HG03520 (cell line): ENCODE measurements around the gene TRIM28.
A peak's percentile ranks its signal among the peaks of the same experiment; 100 is the strongest.
"Not testable (repeated sequence)": the region's sequence is repeated elsewhere in the genome, so short reads cannot be mapped to it uniquely, and the experiment has no call there.

Experiments used
- ATAC-seq: cut with Tn5 transposase; IDR thresholded peaks from one replicate; pipeline ENCODE4 v1.9.1; 2021; ENCODE audit warnings: mild to moderate bottlenecking, moderate library complexity; ENCODE audit not compliant: unreplicated experiment

Gene TRIM28

DNA sequence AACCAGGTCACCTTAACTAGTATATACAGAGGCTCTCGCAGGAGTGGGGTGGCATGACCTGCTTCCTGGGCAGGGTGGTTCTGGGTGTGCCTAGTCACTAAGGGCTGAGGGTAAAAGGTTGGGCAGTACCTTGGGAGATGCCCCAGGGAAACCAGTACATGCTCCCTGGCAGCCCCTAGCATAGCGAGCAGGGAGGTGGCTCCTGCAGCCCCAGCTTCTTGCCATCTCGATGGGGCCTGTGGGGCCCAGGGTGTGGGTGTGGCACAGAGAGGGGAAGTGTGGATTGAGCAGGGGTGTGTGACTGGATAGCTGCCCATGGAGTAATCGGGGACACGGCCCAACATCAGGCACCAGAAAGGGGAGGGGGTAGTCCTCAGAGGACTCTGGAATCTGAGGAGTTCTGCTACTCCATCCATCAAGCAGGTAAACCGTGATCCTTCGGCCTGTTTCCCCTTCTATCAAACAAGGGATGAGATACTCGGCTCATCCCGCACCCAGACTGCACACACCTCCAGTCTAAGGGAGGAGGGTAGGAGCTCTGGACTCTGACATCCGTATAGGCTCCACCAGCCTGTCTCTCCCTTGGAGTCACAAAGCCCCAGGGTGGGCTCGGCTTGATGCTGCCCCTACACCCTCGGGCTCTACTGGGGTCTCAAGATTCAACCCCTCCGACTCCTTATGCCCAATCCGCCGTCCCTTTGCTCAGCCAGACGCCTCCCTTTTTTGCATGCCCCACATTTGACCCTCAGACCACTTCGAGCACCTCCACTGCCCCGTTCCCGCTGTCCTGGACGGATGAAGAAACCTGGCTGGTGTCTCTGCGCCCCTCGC lies 25.4 kb upstream of the TRIM28 start:
- ATAC-seq = no peak

DNA sequence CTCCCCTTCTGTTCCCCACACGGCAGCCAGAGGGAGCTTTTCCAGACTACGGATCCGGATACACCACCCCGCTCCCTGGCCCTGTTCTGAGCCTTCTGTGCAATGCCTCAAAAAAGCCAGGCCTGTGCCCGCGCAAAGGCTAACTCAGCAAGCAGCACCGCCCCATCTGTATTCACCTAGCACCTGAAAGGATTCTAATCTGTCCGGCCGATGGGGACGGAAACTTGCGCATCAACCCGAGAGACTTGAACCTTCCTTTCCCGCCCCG lies 24.8 kb upstream of the TRIM28 start:
- ATAC-seq = no peak

DNA sequence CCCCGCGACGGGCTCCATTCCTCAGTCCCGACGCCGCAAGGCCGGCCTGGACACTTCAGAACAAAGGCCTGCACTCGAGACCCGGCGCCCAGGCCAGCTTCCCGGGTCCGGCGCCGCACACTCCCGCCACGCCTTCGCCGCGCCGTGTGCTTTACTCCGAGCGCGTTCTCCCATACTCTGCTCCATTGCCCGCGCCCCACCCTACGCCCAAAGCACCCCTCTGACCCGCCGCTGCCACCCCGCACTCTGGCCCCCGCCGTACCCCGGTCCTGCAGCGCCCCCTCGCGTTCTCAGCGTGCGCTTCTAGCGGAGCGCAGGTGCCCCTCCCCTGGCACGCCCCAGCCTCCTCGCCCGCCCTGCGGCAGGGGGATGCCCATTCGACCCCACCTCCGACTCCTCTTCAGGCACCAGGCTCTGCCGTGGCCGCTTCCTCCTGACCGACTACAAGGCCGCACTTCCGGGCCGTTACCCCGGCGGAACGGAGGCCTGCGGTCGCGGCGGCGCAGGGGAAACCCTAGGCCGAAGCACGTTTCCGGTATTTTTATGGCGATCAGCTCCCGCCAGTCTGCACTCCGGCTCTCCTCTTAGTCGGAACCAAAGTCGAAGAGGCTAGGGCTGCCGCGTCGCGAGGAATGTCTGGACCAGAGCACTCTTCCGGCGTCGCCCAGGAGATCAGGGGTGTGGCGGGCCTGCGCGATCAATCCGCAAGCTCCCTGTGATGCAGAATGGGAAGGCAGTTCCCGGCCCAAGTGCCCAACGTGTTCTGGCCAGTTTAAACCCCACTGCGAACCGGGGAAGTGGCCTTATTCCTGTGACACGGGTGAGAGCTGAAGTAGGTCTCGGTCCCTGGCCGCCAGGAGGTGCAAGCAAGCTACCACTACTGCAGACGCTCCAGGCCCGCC lies 24.3 kb upstream of the TRIM28 start, which contains the start of gene ZBTB45:
ZBTB45 (minus strand) TSS at position 456 of the 902 bp plus-strand sequence. CDS start 2,137 bp downstream, outside the sequence.
- ATAC-seq = peak; percentile 71

DNA sequence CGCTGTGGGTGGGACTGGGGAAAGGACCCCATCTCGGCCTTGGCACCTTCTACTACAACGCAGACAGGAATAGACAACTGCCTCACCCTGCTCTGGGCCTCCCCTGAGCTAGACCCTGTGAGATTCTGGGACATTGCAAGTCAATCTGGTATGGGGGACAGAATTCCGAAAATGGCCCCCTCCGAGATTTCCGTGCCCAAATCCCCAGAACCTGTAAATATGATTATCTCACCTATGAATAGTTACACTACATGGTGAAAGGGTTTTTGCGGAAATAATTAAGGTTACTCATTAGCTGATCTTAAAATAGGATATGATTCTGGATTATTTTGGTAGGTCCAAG lies 23.6 kb upstream of the TRIM28 start:
- no peak for ATAC-seq

DNA sequence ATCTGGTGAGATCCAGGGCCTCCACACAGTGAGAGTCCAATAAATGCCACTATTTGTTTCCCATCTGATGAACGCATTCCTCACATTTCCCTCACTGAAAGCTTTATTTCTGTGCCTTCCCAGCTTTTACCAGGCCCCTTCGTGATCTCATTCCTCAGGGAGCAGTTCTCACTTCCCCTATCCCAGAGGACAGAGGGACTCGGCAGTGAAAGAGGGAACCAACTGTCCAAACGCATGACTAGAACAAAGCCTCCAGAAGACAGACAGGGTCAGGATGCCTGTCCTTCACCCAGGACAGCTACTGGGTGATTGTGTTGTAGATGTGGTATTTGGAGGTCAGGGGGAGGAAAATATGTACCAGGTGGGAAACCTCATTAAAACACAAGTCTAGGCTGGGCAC lies 22.2 kb upstream of the TRIM28 start:
- no peak for ATAC-seq

DNA sequence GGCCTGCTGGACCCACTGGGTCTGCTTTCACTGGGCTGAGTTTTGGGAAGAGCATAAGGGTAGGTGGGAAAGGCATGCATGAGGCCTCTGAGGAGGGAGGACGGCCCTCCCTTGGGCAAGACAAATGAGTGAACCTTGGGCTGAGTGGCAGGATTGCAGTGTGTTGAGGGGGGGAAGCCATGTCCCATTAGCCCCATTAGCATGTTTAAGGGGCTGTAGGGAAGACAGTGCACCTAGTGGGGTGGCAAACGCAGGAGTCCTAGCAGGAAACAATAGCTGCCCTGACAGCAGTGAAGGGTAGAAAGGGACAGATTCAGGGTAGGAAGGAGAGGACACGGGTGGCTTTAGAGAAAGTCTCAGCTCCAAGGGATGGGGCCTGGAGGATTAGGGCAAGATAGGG lies 21.2 kb upstream of the TRIM28 start:
- no peak for ATAC-seq

DNA sequence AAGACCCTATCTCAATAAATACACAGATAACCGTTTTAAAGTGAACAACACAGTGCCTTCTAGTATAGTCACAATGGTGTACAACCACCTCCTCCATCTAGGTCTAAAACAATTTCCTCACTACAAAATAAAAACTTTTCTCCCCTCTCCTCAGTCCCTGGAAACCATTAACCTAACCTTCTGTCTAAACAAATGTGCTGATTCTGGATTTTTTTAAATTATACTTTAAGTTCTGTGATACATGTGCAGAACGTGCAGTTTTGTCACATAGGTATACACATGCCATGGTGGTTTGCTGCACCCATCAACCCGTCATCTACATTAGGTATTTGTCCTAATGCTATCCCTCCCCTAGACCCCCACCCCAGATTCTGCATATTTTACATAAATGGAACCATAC lies 14.5 kb upstream of the TRIM28 start:
- no peak for ATAC-seq

DNA sequence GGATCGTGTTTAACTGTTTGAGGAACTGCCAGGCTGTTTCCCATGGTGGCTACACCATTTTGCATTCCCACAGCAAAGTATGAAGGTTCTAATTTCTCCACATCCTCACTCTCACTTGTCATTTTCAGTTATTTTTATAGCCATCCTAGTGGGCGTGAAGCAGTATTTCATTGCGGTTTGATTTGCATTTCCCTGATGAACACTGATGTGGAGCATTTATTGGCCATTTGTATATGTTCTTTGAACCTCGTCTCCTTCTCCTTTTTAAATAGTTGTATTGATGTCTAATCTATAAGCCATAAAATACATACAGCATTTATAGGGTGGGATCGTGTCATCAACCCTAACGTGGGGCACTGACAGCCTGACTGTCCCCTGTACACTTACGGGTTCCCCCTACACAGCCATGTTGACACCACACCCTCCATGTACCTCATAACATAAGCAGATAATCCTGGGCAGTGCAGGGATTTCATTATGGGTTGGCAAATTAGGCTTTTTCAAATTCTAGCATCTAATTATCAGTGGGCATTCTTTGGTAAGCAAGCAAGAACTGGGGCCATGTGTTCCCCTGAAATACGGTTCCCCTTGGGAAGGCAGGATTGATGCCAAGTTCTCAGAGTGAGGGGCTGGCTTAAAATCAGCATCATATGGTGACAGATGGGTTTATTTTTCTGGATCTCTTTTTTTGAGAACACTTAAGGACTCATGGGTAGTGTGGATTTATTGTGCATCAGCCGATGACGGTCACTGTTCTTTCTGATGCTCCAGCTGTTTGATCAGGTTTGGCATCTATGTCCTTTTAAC lies 12.6 kb upstream of the TRIM28 start:
- ATAC-seq = no peak

DNA sequence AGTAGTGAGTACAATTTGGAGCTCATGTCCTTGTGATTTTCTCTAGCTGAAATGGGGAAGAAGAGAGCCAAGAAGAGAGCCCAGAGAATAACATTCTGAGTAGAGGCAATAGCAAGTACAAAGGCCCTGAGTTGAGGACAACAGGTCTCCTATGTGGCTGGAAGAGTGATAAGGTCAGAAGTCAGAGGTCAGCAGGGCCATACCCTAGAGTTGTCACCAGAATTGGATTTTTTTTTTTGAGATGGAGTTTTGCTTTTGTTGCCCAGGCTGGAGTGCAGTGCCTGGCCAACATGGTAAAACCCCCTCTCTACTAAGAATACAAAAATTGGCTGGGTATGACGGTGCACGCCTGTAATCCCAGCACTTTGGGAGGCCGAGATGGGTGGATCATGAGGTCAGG lies 8.0 kb upstream of the TRIM28 start:
- no peak for ATAC-seq

DNA sequence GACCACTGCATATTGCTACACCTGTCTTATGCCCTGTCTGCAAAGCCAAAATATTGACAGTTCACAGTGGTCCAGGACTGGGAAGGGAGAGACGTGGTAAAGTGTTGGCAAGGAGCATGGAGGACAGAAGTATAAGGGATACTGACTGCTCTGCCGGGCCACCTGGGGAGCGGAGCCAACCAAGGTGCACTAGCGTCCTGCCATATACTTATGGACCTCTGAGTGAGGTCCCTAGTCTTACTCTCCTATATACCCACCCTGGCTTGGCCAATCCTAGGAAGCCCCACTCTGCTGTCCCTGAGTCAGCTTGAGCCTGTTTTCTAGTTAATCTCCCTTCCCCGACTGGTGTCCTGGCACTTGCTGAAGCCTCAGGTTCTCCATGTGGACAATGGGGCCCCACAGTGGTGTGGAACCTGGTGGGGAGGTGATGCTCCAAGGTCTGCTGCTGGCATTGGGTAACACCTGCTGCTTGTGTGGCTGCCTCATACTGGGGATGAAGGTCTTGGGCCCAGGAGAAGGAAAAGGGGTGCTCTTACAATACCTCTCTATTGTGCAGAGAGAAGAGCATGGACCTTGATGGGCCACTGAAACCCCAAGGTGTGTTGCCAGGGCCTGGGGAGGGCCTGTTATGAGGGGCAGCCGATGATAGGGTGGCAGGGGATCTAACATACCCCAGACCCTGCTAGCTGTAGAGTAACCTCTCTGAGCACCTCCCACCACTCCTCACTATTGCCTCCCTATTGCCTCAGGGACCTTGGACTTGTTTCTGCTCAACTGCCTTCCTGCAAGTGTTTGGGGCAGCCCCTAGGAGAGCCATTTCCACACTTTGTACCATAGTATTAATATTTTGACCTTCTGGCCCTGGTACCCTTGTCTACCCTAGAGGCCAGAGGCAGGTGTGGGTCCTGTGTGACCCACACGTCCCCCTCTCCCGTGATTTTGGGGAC lies 6.7 kb upstream of the TRIM28 start:
- ATAC-seq = no peak

DNA sequence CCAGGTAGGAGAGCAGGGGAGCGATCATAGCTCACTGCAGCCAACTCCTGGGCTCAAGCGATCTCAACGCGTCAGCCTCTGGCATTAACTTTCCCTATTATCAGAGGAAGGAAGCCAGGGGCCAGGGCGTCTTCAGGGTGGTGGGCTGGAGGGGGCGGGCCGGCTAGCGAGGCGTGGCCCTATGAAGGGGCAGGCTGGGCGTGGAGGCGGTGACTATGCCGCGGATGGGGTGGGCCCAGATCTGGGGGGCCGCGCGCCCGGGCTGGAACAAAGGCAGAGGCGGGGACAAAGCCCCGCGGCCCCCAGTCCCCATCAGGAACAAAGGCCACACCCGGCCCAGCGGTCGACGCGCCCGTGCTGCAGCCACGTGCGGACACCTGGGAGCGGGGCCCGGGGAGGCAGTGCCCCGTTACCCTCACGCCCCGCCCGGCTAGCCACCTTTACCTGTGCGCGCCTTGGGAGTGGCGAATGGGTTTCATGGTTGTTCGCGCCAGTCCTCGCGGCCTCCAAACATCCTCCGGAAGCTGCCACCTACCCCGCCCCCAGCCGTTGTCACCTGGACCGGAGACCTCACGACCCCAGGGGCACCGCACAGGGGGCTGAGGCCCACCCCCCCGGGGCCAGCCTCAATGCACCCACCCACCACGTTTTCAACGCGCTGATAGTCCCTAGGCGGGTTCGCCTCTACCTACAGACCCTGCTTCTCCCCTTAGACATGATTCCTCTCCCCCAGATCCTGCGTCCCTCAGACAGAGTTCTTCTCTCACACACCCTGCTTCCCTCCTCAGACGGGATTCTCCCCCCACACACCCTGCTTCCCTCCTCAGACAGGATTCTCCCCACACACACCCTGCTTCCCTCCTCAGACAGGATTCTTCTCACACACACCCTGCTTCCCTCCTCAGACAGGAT lies 5.4 kb upstream of the TRIM28 start:
- no peak for ATAC-seq

DNA sequence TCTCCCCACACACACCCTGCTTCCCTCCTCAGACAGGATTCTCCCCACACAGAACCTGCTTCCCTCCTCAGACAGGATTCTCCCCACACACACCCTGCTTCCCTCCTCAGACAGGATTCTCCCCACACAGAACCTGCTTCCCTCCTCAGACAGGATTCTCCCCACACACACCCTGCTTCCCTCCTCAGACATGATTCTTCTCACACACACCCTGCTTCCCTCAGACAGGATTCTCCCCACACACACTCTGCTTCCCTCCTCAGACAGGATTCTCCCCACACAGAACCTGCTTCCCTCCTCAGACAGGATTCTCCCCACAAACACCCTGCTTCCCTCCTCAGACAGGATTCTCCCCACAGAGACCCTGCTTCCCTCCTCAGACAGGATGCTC lies 4.7 kb upstream of the TRIM28 start:
- not testable (repeated sequence) for ATAC-seq

DNA sequence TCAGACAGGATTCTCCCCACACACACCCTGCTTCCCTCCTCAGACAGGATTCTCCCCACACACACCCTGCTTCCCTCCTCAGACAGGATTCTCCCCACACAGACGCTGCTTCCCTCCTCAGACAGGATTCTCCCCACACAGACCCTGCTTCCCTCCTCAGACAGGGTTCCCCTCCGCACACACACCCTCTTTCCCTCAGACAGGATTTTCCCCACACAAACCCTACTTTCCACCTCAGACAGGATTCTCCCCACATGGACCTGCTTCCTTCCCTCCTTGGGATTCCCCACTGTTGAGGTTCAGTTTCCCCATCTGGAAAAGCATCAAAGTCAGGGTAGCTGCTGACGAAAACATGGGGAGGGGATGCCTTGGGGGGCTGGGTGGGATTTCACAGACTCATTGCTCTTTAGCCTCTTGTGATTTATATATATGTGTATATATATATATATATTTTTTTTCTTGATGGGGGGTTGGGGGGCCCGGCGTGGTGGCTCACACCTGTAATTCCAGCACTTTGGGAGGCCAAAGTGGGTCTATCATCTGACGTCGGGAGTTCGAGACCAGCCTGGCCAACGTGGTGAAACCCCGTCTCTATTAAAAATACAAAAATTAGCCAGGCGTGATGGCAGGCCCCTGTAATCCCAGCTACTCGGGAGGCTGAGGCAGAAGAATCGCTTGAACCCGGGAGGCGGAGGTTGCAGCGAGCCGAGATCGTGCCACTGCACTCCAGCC lies 1.1 kb upstream of the TRIM28 start:
- ATAC-seq = not testable (repeated sequence)

DNA sequence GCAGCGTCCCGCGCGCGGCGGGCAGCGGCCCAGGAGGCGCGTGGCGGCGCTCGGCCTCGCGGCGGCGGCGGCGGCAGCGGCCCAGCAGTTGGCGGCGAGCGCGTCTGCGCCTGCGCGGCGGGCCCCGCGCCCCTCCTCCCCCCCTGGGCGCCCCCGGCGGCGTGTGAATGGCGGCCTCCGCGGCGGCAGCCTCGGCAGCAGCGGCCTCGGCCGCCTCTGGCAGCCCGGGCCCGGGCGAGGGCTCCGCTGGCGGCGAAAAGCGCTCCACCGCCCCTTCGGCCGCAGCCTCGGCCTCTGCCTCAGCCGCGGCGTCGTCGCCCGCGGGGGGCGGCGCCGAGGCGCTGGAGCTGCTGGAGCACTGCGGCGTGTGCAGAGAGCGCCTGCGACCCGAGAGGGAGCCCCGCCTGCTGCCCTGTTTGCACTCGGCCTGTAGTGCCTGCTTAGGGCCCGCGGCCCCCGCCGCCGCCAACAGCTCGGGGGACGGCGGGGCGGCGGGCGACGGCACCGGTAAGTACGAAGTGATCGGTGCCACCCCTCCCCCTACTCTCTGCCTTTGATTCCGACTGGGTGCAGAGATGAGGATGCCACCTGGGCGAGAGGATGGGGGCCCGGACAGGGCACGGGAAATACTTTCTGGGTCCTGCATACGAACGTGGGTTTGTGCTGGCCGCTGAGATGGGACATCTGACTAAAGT lies 874 bp downstream of the TRIM28 start:
- ATAC-seq = peak; percentile 34

DNA sequence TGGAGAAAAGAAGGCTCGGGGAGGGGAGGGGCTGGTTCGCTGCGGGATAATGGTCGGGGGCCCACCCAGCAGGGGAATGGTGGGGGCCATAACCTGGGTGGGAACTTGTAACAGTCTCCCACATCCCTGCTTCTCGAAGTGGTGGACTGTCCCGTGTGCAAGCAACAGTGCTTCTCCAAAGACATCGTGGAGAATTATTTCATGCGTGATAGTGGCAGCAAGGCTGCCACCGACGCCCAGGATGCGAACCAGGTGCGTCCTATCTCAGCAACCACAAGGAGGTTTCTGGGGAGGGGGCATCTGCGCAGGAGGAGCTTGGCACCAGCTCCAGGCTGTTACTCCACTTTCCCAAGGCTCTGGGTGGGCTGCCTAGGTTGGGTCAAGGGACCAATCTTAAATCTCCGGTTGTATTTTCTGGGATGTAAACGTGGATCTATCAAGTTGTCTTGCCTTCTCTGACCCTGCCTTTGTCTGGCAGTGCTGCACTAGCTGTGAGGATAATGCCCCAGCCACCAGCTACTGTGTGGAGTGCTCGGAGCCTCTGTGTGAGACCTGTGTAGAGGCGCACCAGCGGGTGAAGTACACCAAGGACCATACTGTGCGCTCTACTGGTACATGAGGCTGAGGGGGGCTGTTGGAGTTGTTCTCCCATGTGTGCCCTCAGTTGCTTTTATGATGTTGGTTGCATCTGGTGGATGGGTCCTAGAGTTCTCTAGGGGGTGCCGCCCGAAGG lies 1.6 kb downstream of the TRIM28 start:
- no peak for ATAC-seq

DNA sequence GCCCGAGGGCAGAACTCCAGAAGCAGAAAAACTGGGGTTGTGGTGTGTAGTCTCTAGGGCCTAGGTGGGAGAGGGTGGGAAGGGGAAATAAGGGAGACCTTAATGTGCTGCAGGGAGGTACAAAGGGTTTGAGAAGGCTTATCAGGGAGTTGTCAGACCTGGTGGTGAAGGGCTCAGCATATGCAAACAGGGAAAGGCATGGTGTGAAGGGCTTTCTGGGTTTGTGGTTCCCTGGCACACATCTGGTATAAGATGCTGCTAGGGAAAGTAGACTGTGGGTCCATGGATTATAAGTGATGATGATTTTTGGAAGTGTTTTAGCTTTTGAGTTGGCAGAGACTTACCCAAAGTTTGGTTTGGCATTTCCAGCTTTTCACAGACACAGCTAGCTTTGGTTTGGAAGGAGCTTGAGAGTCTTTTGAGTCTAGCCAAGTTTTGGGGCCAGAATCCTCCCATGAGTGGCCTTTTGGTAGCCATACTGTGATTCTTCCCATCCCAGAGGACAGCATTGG lies 2.2 kb downstream of the TRIM28 start:
- no peak for ATAC-seq
